Kidney (tissue), 14 donors: ENCODE results near the gene KRT83. TPM values are rescaled to one million over a fixed set of nuclear protein-coding genes. Genes with fewer than 3 reads are reported as not detected.

Experiments used
- DNase-seq, 5 donors: peaks; one replicate each; pipeline ENCODE4 v3.0.0-alpha.2; 2013 to 2020
- FAIRE-seq: peaks from 2 replicates; lab custom pipeline; 2012; peaks lifted over from hg19 to GRCh38; lab: Jason Lieb, UNC
- H3K27ac ChIP-seq, 2 donors: one replicate each; pipeline ENCODE4 v1.7.0; 2013; ENCODE audit warnings: low read depth in 2 of 2, low read length in 2 of 2, inconsistent platforms in 1 of 2
- H3K27me3 ChIP-seq: one replicate; pipeline ENCODE4 v1.7.1; 2013; ENCODE audit warnings: low read length, inconsistent platforms; ENCODE audit not compliant: control insufficient read depth, insufficient read depth
- H3K36me3 ChIP-seq, 3 donors: one replicate each; pipeline versions ENCODE4 v1.7.0 to v1.7.1; 2013; ENCODE audit warnings: low read length in 3 of 3, control low read depth in 1 of 3, inconsistent platforms in 1 of 3; ENCODE audit not compliant: insufficient read depth in 3 of 3, control insufficient read depth in 2 of 3
- H3K4me1 ChIP-seq, 3 donors: one replicate each; pipeline versions ENCODE4 v1.7.0 to v1.7.1; 2013; ENCODE audit warnings: low read length in 3 of 3, inconsistent platforms in 1 of 3, low read depth in 1 of 3; ENCODE audit not compliant: control insufficient read depth in 2 of 3, insufficient read depth in 2 of 3
- H3K4me3 ChIP-seq, 3 donors: one replicate each; pipeline versions ENCODE4 v1.7.0 to v1.8.1; 2013; ENCODE audit warnings: low read length in 3 of 3, control low read depth in 1 of 3, inconsistent platforms in 1 of 3
- H3K9ac ChIP-seq, 3 donors: one replicate each; pipeline versions ENCODE4 v1.7.0 to v1.7.1; 2013; ENCODE audit warnings: low read length in 3 of 3, control low read depth in 1 of 3, inconsistent platforms in 1 of 3
- H3K9me3 ChIP-seq, 3 donors: one replicate each; pipeline versions ENCODE4 v1.7.0 to v1.7.1; 2013; ENCODE audit warnings: low read length in 3 of 3, control low read depth in 1 of 3, inconsistent platforms in 1 of 3; ENCODE audit not compliant: control insufficient read depth in 2 of 3, insufficient read depth in 1 of 3
- intact Hi-C: fragments of 100-400 bp; cut with DNase I; formaldehyde crosslinking; loops from one replicate; pipeline ENCODE4 v1.11.1; 2022
- polyA plus RNA-seq: library from polyadenylated mRNA; stranded (reverse); fragments of 350-450 nt; fragmentation: Illumina TruSeq; extraction: RNeasy Lipid Tissue Mini Kit (QIAGEN cat#74804); gene quantifications from one replicate; pipeline ENCODE4 v1.2.3, GENCODE V29; 2014; ENCODE audit warnings: low read depth, low replicate concordance; ENCODE audit not compliant: insufficient read depth
- total RNA-seq: library from RNA; stranded (reverse); fragmentation: NEBNext Ultra II Directional; extraction: Animal tissue kit (Norgen Biotek cat#: 25700); gene quantifications from one replicate; pipeline ENCODE4 v1.2.1, GENCODE V29; 2021
- TF ChIP-seq, protein P1 (sequence below): IDR thresholded peaks from 3 replicates; pipeline ENCODE4 v1.5.1; 2012; ENCODE audit warnings: mild to moderate bottlenecking, moderate library complexity, borderline replicate concordance; ENCODE audit not compliant: insufficient read depth; ENCODE audit errors: extremely low read depth
- donor health status: control.
- donor health status: control.
- donor health status: control.
- donor health status: control.
- donor health status: control.
- donor health status: DM: yes; HTN: yes; CAD: no.
- donor health status: Normal renal cell carcinoma (clear cell type).

Gene KRT83
- total and polyA plus RNA-seq, 2 donors from 2014 or later: not detected

DNA sequence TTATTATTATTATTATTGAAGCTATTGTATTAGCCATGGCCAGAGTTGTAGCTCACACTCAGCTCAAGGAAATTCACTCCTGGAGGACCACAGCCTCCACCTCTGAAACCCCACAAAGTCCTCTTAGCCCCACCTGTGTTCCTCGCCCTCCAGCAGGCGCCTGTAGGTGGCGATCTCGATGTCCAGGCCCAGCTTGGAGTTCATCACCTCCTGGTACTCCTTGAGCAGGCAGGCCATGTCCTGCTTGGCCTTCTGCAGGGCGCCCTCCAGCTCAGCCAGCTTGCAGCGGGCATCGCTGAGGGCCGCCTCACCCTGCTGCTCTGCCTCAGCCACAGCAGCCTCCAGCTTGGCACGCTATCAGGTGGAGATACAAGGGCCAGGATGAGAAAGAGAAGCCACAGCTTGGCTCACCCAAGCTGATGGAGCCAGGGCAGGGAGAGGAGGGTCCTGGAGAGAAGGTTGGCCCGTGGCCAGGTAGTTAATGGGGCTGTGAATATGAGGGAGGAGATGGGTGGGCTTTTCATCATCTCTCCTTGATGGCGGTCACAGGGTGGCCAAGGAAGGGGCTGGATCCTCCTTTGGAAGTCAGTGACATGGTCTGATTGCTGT is 41.0 kb upstream of the KRT83 start:
- intact Hi-C loops: no loop called here
- FAIRE-seq (no peak), DNase-seq (peak in 2 of 5 donors; percentile 22 to 26)

DNA sequence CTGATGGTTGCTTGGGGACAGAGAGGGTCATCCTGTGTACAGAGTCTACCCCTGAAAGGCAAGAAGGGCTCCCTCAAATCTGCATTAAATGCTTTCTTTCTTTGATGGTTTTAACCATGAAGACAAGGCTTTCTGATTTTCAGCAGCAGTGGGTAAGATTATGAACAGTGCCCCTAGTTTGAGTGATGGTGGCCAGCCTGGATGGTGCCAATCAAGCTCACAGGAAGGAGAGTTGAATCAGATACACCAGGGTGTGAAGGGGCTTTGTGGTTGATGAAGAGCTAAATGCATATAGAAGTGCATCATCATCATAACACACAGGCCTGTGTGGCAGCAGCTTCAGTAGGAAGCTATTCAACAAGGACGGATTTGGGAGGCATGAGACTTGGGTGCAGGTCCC is 40.4 kb upstream of the KRT83 start:
- no peak overlapping the region for H3K4me3 ChIP-seq
- FAIRE-seq: no peak
- DNase-seq: no peak

More for the DNA sequence above, 41.0 kb upstream of the KRT83 start:
- H3K36me3 ChIP-seq: no peaks in the 10 kb centered on the region
- H3K4me3 ChIP-seq: no peak overlapping the region
- TF ChIP-seq, protein P1, sequence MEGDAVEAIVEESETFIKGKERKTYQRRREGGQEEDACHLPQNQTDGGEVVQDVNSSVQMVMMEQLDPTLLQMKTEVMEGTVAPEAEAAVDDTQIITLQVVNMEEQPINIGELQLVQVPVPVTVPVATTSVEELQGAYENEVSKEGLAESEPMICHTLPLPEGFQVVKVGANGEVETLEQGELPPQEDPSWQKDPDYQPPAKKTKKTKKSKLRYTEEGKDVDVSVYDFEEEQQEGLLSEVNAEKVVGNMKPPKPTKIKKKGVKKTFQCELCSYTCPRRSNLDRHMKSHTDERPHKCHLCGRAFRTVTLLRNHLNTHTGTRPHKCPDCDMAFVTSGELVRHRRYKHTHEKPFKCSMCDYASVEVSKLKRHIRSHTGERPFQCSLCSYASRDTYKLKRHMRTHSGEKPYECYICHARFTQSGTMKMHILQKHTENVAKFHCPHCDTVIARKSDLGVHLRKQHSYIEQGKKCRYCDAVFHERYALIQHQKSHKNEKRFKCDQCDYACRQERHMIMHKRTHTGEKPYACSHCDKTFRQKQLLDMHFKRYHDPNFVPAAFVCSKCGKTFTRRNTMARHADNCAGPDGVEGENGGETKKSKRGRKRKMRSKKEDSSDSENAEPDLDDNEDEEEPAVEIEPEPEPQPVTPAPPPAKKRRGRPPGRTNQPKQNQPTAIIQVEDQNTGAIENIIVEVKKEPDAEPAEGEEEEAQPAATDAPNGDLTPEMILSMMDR: no peak
- no peaks in the 10 kb centered on the region for H3K9me3 ChIP-seq
- no peak overlapping the region for H3K27ac ChIP-seq
- no peak overlapping the region for H3K9ac ChIP-seq
- H3K4me1 ChIP-seq: peaks cover 0 to 2% (median 0%) of the 10 kb centered on the region in 3 donors
- H3K27me3 ChIP-seq: no peaks in the 10 kb centered on the region

DNA sequence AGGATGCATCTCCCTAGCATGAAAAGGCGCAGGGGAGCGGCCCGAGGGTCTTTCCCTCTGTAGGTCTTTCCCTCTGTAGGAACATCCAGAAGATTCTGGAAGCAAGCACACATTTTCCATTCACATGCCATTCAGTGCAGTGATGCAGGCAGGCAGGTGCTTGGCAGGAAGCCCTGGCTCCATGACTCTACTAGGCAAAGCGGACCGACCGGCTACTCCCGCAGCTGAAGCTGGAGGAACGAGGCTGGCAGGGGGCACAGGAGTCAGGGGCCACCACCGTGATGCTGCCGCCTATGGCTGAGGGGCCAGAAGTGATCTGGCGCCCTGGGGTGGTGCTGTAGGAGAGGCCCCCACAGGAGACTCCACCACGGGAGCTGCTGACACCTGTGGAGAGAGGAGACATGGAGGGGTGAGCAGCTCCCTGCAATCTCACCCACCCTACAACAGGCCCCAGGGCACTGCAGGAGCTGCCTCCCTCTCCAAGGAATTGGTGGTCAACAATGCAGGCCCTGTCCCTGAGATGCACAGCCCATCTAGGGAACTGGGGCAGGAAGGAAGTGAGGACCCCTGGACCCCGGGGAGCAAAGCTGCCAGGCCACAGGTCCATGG is 39.6 kb upstream of the KRT83 start:
- H3K9ac ChIP-seq: no peak overlapping the region
- no peaks in the 10 kb centered on the region for H3K9me3 ChIP-seq
- intact Hi-C loops: no loop called here
- peak in 2 of 5 donors; percentile 19 to 73 for DNase-seq
- H3K4me1 ChIP-seq: peaks cover 0 to 2% (median 0%) of the 10 kb centered on the region in 3 donors
- FAIRE-seq: no peak
- H3K27ac ChIP-seq: no peak overlapping the region
- H3K4me3 ChIP-seq: no peak overlapping the region
- no peaks in the 10 kb centered on the region for H3K36me3 ChIP-seq
- TF ChIP-seq, protein P1: no peak
- no peaks in the 10 kb centered on the region for H3K27me3 ChIP-seq

More for the DNA sequence above, 40.4 kb upstream of the KRT83 start:
- Histone ChIP-seq H3K9ac (no peak overlapping the region), H3K4me1 (peaks cover 0 to 2% (median 0%) of the 10 kb centered on the region in 3 donors), H3K27ac (no peak overlapping the region), H3K36me3 (no peaks in the 10 kb centered on the region), H3K27me3 (no peaks in the 10 kb centered on the region), H3K9me3 (no peaks in the 10 kb centered on the region)
- TF ChIP-seq, protein P1: no peak
- intact Hi-C loops: no loop called here
